RWPE1 (cell line): ENCODE results near the gene DPPA4.
"Not testable (repeated sequence)": the region's sequence is repeated elsewhere in the genome, so short reads cannot be mapped to it uniquely, and the experiment has no call there.

Experiments used
- CTCF ChIA-PET: fragments of 350-600 bp; sonication (Branson Sonifier 250); formaldehyde crosslinking; extraction: SDS; loops from one replicate; lab custom pipeline; 2021; lab: Yijun Ruan, JAX
- POLR2A ChIA-PET: fragments of 400-600 bp; formaldehyde crosslinking; extraction: SDS; loops from one replicate; lab custom pipeline; 2020; ENCODE audit warnings: antibody characterized with exemption; ENCODE audit not compliant: low non-redundant PET; lab: Yijun Ruan, JAX
- DNase-seq: peaks from one replicate; pipeline ENCODE4 v3.0.0; 2012; ENCODE audit warnings: low spot score
- H3K27ac ChIP-seq: fragments of 450-650 bp; 2 replicates; pipeline ENCODE4 v1.5.1; 2017
- TF ChIP-seq, protein P1 (sequence below): fragments of 450-650 bp; conservative IDR thresholded peaks from 2 replicates; pipeline ENCODE4 v1.5.1; 2017; ENCODE audit warnings: low read depth, mild to moderate bottlenecking

The DPPA4 gene, protein sequence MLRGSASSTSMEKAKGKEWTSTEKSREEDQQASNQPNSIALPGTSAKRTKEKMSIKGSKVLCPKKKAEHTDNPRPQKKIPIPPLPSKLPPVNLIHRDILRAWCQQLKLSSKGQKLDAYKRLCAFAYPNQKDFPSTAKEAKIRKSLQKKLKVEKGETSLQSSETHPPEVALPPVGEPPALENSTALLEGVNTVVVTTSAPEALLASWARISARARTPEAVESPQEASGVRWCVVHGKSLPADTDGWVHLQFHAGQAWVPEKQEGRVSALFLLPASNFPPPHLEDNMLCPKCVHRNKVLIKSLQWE

DNA sequence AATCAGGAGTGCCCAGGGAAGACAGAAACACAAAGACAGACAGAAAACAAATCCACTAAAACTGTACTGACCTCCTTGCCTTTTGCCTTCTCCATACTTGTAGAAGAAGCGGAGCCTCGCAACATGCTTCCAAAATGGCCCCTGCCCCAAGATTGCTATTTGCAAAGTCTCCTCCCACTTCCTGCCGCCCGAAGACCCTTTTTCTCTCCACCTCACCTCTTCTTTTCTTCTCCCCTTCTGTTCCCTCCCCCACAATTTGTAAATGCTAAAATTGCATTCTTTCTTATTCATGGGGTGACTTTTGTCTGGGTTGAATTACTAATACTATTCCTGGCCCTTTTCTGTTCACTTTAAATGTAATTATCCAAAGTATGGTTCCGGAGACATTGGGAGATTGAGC lies at the start of gene DPPA4:
DPPA4 (minus strand) TSS at position 154 of the 400 bp plus-strand sequence; CDS start at position 125, 29 bp downstream.
- DNase-seq, result no peak
- ChIA-PET POLR2A (no interaction called here), CTCF (interaction anchor here (0.7 kb wide), 1 partner anchor 36 kb away, joined by 3 read pairs; no protein-coding TSS in a partner anchor)
- H3K27ac ChIP-seq, result no peak within 1 kb of the TSS
- TF ChIP-seq, protein P1, sequence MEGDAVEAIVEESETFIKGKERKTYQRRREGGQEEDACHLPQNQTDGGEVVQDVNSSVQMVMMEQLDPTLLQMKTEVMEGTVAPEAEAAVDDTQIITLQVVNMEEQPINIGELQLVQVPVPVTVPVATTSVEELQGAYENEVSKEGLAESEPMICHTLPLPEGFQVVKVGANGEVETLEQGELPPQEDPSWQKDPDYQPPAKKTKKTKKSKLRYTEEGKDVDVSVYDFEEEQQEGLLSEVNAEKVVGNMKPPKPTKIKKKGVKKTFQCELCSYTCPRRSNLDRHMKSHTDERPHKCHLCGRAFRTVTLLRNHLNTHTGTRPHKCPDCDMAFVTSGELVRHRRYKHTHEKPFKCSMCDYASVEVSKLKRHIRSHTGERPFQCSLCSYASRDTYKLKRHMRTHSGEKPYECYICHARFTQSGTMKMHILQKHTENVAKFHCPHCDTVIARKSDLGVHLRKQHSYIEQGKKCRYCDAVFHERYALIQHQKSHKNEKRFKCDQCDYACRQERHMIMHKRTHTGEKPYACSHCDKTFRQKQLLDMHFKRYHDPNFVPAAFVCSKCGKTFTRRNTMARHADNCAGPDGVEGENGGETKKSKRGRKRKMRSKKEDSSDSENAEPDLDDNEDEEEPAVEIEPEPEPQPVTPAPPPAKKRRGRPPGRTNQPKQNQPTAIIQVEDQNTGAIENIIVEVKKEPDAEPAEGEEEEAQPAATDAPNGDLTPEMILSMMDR, result no peak

DNA sequence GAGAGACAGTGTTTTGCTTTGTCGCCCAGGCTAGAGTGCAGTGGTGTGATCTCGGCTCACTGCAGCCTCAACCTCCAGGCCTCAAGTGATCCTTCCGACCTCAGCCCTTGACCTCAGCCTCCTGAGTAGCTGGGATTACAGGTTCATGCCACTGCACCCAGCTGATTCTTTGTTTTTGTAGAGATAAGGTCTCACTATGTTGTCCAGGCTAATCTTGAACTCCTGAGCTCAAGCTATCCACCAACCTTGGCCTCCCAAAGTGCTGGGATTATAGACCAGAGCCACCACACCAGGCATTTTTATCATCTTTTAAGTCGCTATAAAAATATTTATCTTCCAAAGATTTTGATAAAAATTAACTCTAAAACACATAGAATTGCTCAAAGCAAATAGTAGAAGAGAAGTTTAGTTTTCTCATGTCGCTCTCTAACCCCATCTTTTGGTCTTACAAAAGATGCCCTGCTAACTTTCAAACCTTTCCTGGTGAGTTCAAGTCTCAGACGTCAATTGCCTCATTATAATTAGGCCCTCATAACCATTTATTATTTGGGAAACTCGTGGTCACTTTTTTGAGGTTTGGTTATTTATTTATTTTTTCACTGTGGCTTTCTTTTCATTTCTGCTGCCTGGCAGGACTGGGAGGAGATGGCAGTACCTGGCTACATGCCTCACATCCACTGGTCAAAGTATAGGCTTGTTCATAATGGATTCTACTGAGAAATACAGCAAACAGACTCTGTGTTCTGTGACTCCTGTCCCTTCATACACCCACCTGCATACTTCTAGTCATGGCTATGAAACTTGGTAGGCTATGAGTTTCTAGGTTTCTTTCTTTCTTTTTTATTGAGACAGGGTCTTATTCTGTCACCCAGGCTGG lies 48.3 kb upstream of the DPPA4 start:
- DNase-seq, result no peak
- ChIA-PET POLR2A (no interaction called here), CTCF (no interaction called here)
- TF ChIP-seq, protein P1, result no peak
- H3K27ac ChIP-seq, result no peak overlapping the region

DNA sequence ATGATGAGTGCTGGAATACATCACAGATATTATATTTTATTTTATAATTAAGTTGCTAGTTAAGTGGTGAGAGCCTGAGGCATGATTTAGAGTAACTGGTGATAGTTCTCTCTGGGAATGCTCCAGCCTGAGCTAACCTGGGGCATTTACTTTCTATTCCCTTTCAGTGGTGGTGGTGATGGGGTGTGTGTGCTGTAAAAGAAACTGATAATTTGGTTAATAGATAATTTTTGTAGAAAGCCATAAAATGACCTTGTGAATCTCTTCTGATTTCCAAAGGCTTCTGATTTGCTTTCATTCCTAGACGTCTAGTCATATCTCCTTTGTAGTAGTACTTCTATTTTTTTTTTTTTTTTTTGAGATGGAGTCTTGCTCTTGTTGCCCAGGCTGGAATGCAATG lies 46.8 kb upstream of the DPPA4 start:
- TF ChIP-seq, protein P1, result no peak
- CTCF ChIA-PET, result no interaction called here
- H3K27ac ChIP-seq, result no peak overlapping the region
- POLR2A ChIA-PET, result no interaction called here
- DNase-seq, result no peak

DNA sequence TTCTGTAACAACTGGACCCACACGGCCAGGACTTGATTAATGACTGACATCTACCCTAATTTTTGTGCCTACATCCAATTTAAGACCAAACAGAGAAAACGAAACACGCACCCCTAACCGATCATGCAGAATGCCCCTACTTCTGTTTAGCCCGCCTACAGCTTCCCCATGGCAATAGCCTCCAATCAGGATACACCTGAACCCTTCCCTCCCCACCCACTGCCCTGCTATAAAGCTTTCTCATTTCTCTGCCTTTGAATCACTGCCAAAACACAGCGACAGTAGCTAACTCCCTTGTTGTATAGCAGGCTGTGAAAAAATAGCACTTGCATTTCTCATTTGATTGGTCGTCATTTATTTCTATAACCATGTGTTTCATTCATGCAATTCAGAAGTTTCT lies 45.2 kb upstream of the DPPA4 start:
- TF ChIP-seq, protein P1, result no peak
- H3K27ac ChIP-seq, result no peak overlapping the region
- CTCF ChIA-PET, result no interaction called here
- no peak for DNase-seq
- POLR2A ChIA-PET, result interaction anchor here (0.6 kb wide), 1 partner anchor 16 kb away, joined by 3 read pairs; no protein-coding TSS in a partner anchor

DNA sequence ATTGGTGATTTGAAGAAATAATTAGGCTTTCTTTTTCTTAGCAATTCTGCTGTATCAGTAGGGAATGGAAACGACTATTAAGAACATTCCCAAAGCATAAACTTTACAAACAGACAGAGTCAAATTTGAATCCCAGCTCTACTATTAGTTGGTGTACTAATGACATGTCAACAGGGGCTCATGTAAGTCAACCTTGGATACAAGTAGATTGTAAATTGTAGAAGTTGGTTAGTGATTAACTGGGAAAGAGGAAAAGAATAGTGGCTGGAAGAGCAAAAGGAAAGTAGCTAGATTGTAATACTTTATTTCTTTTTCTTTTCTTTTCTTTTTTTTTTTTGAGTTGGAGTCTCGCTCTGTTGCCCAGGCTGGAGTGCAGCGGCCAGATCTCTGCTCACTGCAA lies 38.6 kb upstream of the DPPA4 start:
- TF ChIP-seq, protein P1, result no peak
- CTCF ChIA-PET, result no interaction called here
- no peak overlapping the region for H3K27ac ChIP-seq
- POLR2A ChIA-PET, result no interaction called here
- no peak for DNase-seq

DNA sequence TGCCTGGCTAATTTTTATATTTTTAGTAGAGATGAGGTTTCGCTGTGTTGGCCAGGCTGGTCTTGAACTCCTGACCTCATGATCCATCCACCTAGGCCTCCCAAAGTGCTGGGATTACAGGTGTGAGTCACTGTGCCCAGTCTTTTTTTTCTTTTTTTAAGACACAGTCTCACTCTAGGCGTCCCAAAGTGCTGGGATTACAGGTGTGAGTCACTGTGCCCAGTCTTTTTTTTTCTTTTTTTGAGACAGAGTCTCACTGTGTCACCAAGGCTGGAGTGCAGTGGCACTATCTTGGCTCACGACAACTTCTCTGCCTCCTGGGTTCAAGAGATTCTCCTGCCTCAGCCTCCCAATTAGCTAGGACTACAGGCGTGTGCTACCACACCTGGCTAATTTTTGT lies 37.1 kb upstream of the DPPA4 start:
- DNase-seq, CTCF ChIA-PET, POLR2A ChIA-PET, H3K27ac ChIP-seq: not testable (repeated sequence)
